Cardiac fibroblast (primary cell): ENCODE results near the gene MS4A13.
"Not testable (repeated sequence)": the region's sequence is repeated elsewhere in the genome, so short reads cannot be mapped to it uniquely, and the experiment has no call there.

ENCODE experiments used
- DNase-seq, 2 donors: peaks; one replicate each; pipeline versions ENCODE4 v3.0.0 to v3.0.0-alpha.2; 2010; ENCODE audit warnings: low read depth in 2 of 2
- H3K4me3 ChIP-seq, 2 donors: replicated peaks in 1 of 2; 1 replicate in 1 of 2; 2 replicates in 1 of 2; pipeline ENCODE4 v1.5.1; 2011; ENCODE audit warnings: low read depth in 2 of 2, low read length in 2 of 2, mild to moderate bottlenecking in 2 of 2, moderate library complexity in 1 of 2
- CTCF ChIP-seq: IDR thresholded peaks from one replicate; pipeline ENCODE4 v1.5.1; 2011; ENCODE audit warnings: low read depth, mild to moderate bottlenecking, low read length, inconsistent platforms

Gene MS4A13

GRCh38 chr11:60504219-60504905 is 10.8 kb upstream of the MS4A13 start:
- TF ChIP-seq CTCF = no peak
- H3K4me3 ChIP-seq = no peak overlapping the region
- no peak for DNase-seq

- not testable (repeated sequence) for H3K4me3 ChIP-seq, DNase-seq
These were observed 5.6 kb upstream of the MS4A13 start for GRCh38 chr11:60509609-60510008.

- not testable (repeated sequence) for H3K4me3 ChIP-seq, DNase-seq
These were observed 5.0 kb upstream of the MS4A13 start for GRCh38 chr11:60510209-60510608.

- DNase-seq = no peak
- no peak overlapping the region for H3K4me3 ChIP-seq
- TF ChIP-seq CTCF = no peak
These were observed 3.8 kb upstream of the MS4A13 start for GRCh38 chr11:60511393-60511792.

- DNase-seq = no peak
- no peak for TF ChIP-seq CTCF
- H3K4me3 ChIP-seq = no peak overlapping the region
These were observed 2.5 kb upstream of the MS4A13 start for GRCh38 chr11:60512651-60513225.

GRCh38 chr11:60513496-60514460 is 1.4 kb upstream of the MS4A13 start:
- TF ChIP-seq CTCF = no peak
- no peak for DNase-seq
- no peak overlapping the region for H3K4me3 ChIP-seq

- DNase-seq = no peak
- TF ChIP-seq CTCF = no peak
- H3K4me3 ChIP-seq = no peak overlapping the region
These were observed 13.3 kb downstream of the MS4A13 start for GRCh38 chr11:60528465-60528864.
